ENCODE data around the gene IQCE.

GRCh38 chr7:2601907-2602306, 43.1 kb downstream of the IQCE start:
- TF ChIP-seq, protein P1, sequence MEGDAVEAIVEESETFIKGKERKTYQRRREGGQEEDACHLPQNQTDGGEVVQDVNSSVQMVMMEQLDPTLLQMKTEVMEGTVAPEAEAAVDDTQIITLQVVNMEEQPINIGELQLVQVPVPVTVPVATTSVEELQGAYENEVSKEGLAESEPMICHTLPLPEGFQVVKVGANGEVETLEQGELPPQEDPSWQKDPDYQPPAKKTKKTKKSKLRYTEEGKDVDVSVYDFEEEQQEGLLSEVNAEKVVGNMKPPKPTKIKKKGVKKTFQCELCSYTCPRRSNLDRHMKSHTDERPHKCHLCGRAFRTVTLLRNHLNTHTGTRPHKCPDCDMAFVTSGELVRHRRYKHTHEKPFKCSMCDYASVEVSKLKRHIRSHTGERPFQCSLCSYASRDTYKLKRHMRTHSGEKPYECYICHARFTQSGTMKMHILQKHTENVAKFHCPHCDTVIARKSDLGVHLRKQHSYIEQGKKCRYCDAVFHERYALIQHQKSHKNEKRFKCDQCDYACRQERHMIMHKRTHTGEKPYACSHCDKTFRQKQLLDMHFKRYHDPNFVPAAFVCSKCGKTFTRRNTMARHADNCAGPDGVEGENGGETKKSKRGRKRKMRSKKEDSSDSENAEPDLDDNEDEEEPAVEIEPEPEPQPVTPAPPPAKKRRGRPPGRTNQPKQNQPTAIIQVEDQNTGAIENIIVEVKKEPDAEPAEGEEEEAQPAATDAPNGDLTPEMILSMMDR (IDR thresholded peaks at IDR 0.05) = no peak
- TF ChIP-seq EP300 (IDR thresholded peaks at IDR 0.05; ENCODE audit: low read depth) (no peak), POLR2AphosphoS5 (IDR thresholded peaks at IDR 0.05) (no peak)
